ENCODE measurements around the gene CLEC18C.
"Not testable (repeated sequence)": the region's sequence is repeated elsewhere in the genome, so short reads cannot be mapped to it uniquely, and the experiment has no call there.

CLEC18C gene

DNA sequence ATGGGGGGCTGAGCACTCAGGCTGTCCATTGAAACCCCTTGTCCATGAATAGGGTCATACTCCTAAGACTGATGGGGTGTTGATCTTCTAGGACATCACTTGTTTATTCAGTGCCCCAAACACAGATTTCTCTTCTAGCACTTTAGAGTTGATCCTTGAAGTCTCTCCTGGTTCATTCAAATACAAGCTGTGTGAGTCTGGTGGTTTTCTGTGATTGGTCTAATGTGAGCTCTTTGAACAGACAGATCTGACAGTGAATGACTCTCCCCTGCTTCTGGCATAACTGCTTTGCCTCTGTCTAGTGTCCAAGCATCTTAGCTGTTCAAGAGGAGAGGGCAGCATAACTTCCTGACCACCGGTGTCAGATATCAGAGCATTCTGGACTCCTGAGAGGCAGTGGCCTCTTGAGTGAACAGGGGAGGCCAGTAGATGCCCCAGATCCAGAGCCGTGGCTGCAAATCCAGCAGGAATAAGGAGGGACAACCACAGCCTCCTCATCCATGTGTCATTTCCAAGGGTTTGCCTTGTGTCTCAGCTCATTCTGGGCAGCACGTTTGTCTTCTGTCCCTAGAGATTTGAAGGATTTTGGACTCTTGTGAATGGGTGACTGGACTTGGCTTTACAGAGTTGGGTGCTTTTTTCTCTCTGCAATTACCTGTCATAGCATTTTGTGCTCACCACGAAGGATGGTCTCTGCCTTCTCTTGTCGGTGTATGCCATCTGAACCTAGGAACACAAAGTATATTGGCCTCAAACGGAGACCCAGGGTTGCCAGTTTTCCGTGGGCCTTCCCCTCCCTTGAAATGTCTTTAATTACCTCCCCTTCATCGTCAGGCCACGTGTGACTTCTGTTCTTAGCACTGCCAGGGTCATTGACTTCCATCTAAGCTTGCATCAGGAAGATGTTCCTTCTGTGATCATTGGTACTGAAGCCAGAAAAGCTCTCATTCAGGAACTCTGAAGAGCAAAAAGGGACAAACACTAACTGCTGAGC is 13.9 kb upstream of the CLEC18C start:
- DNase-seq: no peak

DNA sequence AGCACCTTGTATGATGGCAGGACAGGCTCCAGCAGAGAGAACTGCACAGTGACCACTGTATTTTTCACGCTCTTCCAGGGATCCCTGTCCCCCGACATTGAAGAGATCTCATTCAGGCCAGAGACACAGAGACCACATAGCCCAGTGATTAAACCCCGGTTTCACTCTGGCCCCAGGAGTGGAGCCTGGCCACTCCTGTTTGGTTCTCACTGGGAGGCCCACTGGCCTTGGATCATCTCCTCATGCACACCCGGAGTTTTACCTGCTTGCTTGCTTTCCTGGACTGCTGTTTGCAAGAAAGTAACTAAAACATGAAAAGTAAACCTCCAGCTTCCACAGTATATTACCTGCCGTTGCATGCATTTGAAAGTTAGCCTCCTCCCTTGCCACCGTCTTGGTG is 13.2 kb upstream of the CLEC18C start:
- DNase-seq: no peak

DNA sequence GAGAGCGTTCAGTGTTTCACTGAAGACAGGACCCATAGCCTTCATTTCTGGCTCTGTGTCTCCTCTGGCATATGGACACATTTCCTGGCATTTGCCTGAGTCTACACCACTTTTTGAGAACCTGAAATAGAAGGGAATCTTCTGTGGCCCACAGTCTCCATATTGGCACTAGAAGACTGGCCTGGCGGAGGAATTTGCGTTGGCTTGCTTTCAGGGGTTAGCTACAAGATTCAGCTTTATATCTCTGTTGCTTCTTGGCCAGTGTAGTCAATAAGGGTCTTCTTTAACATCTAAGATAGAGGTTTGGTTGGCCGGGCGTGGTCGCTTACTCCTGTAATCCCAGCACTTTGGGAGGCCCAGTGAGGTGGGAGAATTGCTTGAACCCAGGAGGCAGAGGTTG is 12.8 kb upstream of the CLEC18C start:
- DNase-seq: no peak

DNA sequence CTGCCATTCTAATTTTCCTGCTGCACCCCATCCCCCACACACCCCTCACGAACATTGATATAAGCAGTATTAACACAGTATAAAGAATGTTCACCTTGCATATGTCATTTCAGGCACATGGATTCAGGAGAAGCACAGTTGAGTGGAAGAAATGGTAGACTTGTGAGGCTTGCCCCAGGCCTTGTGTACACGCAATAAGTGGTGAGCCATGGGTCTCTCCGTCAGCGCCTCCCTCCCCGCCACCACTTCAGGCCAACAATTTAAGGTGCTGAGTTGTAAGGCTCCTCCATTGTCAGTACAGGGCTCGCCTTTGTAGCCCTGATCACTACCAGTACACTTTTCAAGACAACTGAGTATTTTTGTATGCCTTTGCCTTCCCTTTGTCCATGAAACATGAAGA is 12.2 kb upstream of the CLEC18C start:
- no peak for DNase-seq

DNA sequence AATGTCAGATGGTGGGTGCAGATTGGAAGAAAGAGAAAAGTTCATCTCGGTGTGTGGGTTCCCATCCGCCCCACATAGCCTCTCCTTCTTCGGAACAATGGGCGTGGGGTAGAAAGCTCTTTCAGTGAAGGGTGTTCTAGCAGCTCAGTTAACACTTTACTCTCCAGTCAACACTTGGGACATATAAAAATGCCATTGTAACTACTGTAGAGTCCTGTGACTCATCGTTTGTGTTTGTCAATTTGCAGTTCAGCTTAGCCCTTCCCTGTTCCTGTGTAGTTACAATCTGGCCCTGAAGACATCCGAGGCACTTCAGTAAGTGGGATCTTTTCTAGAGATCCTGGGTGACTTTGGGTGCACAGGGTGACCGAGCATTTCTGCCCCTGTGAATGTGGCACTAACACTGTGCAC is 11.5 kb upstream of the CLEC18C start:
- DNase-seq: no peak

DNA sequence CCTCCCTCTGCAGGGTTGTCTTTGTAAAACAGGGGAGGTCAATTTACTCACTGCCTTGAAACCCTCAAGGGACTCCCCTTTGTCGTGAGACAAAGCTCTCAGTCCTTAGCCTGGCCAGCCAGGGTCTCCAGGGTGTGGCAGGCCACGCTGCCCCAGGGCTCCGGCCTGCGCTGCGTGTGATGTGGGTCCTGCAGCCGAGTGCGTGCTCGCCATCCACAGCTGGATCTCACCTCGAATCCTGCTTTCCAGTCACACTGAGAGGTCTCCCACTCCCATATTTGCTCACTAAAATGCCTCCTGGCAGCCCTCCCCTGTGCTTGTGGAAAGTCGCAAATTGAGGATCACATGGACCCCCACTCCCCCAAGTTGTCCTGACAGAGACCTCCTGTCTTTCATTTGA is 10.0 kb upstream of the CLEC18C start:
- no peak for DNase-seq

DNA sequence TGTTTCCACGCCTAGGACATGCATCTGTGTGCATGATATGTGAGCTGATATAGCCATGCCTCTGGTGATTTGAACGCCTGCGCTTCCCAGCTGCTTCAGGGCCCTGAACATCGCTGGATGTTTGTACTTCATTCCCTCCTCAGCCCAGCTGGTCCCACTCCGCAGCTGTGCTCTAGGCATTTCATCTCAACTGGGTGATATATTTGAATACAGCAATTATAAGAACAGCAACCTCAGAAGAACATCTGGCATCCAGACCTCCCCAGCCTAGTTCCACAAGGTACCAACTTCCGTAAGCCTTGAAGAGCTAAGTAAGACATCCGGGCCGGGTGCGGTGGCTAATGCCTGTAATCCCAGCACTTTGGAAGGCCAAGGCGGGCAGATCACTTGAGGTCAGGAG is 6.9 kb upstream of the CLEC18C start:
- not testable (repeated sequence) for DNase-seq

DNA sequence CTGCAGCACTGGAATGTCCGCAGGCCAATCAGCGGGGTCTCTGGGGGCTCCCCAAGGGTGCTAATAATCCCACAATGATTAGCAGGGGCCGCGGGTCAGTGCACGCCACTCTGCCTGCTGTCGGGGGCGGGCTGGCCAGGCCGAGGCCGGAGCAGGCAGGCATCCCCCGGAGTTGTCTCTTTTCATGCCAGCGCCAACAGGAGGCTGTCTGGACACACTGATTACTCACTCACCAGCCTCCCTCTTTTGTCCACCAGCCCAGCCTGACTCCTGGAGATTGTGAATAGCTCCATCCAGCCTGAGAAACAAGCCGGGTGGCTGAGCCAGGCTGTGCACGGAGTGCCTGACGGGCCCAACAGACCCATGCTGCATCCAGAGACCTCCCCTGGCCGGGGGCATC is 329 bp downstream of the CLEC18C start:
- not testable (repeated sequence) for DNase-seq

DNA sequence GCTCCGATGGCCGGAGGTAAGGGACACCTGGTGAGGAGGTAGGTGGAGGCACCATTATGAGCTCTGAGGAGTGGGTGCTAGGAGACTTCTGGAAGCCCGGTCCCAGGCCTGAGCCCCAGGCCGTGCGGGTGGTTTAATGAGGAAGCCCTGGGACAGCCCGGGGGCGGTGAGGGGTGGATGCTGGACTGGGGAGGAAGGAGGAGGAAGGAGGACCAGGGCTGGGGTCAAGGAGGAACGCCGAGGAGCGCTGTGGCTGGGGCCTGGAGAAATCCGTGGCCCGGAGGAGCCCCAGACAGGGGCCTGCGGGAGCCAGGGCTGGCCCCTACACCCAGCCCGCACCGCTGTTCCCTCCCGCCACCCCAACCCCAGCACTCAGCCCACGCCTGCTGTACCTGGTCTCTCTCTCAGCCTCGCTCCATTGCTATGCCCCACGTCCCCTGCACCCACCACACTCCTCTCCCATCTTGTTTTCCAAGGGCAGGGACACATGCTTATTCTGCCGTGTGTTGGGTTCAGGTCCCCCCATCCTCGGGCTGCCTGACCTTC is 873 bp downstream of the CLEC18C start:
- not testable (repeated sequence) for DNase-seq

DNA sequence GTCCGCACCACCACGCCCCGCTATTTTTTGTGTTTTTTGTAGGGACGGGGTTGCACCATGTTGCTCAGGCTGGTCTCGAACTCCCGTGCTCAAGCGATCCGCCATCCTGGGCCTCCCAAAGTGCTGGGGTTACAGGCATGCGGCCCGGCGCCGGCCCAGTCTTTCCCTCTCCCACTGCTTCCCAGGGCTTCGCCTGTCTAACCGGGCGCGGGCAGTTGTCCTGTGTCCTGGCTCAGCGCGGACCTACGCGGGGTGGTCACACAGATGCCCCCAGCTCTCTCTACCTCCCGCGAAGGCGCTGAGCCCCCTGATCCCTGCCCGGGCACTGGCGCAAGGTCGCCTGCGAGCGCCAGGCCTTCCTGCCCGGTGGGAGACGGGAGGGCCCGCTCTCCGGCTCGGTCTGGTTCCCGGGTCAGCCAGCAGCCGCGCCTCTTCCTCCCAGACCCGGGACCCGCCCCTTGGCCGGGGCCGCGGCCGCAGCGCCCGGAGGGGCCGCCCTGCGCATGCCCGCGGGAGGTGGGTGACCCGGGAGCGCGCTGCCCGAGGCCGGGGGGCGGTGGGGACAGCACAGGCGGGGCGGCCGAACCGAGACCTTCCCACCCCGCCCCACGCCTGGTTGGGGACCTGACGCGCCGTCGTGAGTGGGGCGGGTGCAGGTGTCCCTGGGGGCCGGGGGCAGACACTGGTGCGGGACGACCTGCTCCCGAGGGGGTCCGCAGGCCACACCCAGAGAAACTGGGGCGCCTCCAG is 14.4 kb downstream of the CLEC18C start:
- DNase-seq: not testable (repeated sequence)

DNA sequence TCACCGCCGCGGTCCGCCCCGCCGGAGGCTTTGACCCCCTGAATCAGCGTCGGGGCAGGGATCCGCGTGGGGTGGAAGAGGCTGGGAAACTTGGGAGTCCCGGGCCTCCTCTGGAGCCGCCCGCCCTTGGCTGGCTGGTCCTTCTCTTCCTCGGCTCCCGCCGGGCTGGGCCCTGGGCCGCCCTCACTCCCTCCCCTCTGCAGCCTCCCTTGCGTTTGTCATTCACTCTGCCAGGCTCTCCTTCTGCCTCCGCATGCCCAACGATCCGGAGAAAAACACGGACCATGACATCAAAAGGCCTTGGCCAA is 15.0 kb downstream of the CLEC18C start:
- DNase-seq: not testable (repeated sequence)

DNA sequence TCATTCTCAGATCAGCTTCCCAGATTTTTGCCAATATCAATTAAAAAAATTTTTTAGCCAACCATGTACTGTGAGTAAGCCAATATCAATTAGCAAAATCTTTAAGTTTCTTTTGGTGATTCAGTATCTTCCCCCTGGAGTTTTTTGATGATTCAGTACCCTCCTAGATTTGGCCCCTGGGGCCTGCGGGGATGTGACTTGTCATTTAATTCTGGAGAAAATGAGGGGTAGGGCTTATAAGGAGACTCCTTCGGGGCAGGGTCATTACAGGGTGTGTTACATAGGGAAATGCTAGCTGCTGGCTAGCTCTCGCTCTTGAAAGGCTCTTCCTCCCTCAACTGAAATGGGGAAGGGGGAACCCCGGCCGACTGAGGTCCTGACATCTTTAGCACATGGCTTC is 17.0 kb downstream of the CLEC18C start:
- DNase-seq: not testable (repeated sequence)

DNA sequence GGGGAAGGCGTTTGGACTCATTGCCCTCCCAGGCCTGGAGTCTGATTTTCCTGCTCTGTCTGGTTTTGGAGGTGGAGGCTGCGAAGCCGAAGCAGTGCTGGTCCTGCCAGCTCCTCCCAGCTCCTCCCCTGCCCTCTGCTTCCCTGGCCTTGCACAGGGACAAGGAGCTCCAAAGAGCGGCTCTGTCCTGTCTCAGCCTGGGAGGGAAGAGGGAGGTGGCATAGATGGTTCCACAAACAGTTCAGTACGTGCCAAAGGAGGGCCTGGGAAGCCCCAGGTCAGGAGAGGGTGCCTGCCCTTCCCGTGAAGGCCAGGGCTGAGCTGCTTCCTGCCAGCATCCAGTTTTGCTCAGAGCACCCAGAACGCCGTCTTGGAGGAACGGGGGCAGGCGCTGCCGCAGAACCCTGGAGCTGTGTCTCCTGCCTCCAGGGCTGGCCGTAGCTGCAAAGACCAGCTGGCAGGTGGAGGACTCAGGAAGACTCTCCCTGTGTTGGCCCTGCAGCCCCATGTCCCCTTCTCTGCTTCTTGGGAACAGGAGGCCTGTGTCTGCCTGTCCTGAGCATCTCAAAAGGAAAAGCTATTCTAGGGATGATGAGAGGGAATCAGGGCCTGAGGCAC is 23.2 kb downstream of the CLEC18C start:
- not testable (repeated sequence) for DNase-seq

DNA sequence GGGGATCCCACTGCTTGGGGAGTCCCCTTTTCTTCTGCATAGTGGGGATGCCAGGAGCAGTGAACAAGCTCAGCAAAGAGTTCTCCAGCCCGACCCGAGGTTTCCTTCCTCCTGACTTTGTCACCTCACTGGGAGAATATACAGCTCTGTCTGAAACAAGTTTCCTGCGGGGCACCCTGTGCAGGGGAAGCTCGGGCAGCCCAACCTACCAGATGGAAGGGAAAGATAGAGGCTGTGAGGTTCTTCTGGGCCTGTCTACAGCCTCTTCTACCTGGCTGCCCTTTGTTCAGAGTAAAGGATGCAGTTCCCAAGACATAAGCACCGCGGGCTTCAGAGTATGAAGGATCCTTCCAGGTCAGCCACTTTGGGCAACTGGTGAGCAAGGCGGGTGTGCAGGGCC is 24.0 kb downstream of the CLEC18C start:
- DNase-seq: not testable (repeated sequence)

DNA sequence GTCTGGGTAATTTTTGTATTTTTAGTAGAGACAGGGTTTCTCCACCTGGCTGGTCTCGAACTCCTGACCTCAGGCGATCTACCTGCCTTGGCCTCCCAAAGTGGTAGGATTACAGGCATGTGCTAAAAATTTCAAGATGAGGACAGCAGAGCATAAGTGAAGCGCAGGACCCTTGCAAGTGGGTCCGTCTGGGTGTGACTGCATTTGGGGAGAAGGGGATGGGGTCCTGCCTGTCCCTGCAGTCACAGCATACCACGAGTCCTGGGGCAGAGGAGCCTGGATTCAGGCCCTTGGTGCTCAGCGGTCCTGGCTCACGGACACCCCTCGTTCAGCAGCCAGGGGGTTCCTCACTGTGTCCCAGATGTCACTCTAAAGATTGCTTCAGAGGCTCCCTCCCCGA is 24.6 kb downstream of the CLEC18C start:
- not testable (repeated sequence) for DNase-seq

DNA sequence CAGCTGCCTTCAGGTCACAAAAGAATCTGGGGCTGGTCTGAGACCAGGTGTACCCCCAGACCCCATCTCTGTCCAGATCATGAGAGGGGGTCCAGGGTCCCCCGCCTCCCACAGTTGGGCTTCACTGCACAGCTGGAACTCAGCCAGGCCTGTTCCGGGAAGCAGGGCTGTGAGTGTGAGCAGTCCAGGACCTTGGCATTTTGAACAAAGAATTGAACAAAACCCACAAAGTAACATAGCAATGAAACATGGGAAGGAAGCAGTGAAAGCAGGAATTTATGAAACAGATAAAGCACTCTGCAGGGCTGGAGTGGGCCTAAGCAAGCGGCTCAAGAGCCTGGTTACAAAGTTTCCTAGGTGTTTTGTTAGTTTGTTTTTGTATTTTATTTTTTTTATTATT is 25.1 kb downstream of the CLEC18C start:
- DNase-seq: not testable (repeated sequence)

DNA sequence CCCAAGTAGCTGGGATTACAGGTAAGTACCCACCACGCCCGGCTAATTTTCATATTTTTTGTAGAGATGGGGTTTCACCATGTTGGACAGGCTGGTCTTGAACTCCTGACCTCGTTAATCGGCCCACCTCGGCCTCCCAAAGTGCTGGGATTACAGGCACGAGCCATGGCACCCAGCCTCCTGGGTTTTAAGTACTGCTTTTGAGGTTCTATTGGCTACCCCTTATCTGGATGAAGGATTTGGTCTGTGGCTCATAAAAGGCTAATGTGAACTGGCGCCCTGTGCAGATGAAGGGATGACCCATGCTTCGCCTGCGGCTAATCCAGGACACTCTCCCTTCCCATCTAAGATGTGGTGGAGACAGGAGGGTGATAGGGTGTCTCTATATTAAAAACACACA is 25.6 kb downstream of the CLEC18C start:
- not testable (repeated sequence) for DNase-seq

DNA sequence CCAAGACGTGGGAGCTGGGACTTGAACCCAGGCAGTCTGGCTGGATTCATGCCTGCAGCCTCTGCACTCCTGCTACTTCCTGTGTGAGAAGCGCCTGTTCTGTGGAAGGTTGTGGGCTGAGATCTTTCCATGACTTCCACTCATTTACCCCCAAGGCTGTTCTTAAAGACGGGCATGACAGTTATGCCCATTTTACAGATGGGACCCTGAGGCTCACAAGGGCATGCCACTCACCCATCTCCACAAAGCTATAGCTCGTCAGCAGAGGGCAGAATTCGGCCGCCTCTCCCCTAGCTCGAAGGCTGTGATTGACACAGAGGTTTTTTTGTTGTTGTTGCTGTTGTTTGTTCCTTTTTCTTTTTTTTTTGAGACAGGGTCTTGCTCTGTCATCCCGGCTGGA is 26.5 kb downstream of the CLEC18C start:
- DNase-seq: not testable (repeated sequence)

DNA sequence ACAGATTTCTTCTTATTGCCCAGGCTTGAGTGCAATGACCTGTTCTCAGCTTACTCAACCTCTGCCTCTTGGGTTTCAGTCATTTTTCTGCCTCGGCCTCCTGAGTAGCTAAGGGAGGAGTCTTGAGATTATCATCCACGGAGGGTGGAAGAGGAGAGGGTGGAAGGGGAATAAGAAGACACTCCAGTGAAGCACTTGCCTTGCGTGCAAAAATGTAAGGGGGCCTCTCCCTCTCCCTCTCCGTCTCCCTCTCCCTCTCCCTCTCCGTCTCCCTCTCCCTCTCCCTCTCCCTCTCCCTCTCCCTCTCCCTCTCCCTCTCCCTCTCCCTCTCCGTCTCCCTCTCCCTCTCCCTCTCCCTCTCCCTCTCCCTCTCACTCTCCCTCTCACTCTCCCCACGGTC is 29.9 kb downstream of the CLEC18C start:
- not testable (repeated sequence) for DNase-seq

DNA sequence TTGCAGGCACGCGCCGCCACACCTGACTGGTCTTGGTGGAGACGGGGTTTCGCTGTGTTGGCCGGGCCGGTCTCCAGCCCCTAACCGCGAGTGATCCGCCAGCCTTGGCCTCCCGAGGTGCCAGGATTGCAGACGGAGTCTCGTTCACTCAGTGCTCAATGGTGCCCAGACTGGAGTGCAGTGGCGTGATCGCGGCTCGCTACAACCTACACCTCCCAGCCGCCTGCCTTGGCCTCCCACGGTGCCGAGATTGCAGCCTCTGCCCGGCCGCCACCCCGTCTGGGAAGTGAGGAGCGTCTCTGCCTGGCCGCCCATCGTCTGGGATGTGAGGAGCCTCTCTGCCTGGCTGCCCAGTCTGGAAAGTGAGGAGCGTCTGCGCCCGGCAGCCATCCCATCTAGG is 30.4 kb downstream of the CLEC18C start:
- DNase-seq: not testable (repeated sequence)

DNA sequence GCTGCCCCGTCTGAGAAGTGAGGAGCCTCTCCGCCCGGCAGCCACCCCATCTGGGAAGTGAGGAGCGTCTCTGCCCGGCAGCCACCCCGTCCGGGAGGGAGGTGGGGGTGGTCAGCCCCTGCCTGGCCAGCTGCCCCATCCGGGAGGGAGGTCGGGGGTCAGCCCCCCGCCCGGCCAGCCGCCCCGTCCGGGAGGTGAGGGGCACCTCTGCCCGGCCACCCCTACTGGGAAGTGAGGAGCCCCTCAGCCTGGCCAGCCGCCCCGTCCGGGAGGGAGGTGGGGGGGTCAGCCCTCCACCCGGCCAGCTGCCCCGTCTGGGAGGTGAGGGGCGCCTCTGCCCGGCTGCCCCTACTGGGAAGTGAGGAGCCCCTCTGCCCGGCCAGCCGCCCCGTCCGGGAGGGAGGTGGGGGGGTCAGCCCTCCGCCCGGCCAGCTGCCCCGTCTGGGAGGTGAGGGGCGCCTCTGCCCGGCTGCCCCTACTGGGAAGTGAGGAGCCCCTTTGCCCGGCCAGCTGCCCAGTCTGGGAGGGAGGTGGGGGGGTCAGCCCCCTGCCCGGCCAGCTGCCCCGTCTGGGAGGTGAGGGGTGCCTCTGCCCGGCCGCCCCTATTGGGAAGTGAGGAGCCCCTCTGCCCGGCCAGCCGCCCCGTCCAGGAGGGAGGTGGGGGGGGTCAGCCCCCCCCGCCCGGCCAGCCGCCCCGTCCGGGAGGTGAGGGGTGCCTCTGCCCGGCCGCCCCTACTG is 31.2 kb downstream of the CLEC18C start:
- not testable (repeated sequence) for DNase-seq

DNA sequence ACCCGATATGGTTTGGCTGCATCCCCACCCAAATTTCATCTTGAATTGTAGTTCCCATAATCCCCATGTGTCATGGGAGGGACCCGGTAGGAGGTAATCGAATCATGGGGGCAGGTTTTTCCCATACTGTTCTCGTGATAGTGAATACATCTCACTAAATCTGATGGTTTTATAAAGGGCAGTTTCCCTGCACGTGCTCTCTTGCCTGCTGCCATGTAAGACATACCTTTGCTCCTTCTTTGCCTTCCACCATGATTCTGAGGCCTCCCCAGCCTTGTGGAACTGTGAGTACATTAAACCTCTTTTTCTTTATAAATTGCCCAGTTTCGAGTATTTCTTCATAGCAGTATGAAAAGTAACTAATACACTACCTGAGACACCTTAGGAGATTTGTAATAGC is 32.8 kb downstream of the CLEC18C start:
- not testable (repeated sequence) for DNase-seq

DNA sequence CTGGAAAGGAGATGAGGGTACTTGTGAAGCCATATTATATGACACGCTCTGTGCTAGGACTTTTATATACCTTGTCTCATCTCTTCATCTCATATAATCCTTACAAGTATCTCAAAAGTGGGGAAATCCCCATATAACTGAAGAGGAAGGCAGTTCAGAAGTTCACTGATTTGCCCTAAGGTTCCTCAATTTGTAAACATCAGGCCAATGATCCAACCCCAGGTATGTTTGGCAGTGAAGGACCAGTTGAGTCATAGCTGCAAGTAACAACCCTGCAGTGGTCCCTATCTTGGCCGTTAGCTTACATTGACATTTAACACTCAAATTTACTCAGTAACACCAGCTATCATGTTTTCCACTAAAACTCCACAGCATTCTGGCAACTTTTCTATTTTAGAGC is 45.0 kb downstream of the CLEC18C start:
- not testable (repeated sequence) for DNase-seq

All from NCI-H2029 treated with DMSO at 0.1 percent for 48 hours (cell line).